Testis (tissue), 3 donors: ENCODE results near the gene FOXI1. TPM values are rescaled to one million over a fixed set of nuclear protein-coding genes. Genes with fewer than 3 reads are reported as not detected.

Experiments used
- DNase-seq: peaks from one replicate; pipeline ENCODE4 v3.0.0-alpha.2; 2019
- H3K27ac ChIP-seq, 2 donors: fragments of 200-600 bp; sonication (generic); one replicate each; pipeline ENCODE4 v1.5.1; 2019
- H3K27me3 ChIP-seq: fragments of 200-600 bp; sonication (generic); one replicate; pipeline ENCODE4 v1.5.1; 2019
- H3K36me3 ChIP-seq: fragments of 200-600 bp; sonication (generic); one replicate; pipeline ENCODE4 v1.5.1; 2017; ENCODE audit warnings: low read depth; ENCODE audit errors: missing control alignments
- H3K4me1 ChIP-seq: fragments of 200-600 bp; sonication (generic); one replicate; pipeline ENCODE4 v1.5.1; 2019
- H3K4me3 ChIP-seq, 2 donors: fragments of 200-600 bp; sonication (generic); one replicate each; pipeline ENCODE4 v1.5.1; 2017 to 2019
- H3K9me3 ChIP-seq: fragments of 200-600 bp; sonication (generic); one replicate; pipeline ENCODE4 v1.5.1; 2017
- CTCF ChIP-seq, 3 experiments: fragments of 450-650 bp in 2 of 3; fragments of 200-600 bp in 1 of 3; sonication (generic) in 1 of 3; IDR thresholded peaks; one replicate each; pipeline ENCODE4 v1.5.1; 2016 to 2019; ENCODE audit warnings: antibody characterized with exemption in 3 of 3, mild to moderate bottlenecking in 2 of 3, moderate library complexity in 1 of 3
- POLR2A ChIP-seq: fragments of 450-650 bp; IDR thresholded peaks from one replicate; pipeline ENCODE4 v1.6.1; 2017; ENCODE audit warnings: antibody characterized with exemption, mild to moderate bottlenecking, moderate library complexity
- WGBS, 2 donors: methylation state at CpG; one replicate each; pipeline ENCODE4 v1.1.5; 2018; 5-methylcytosine and 5-hydroxymethylcytosine counted together
- intact Hi-C: fragments of 100-400 bp; cut with DNase I; formaldehyde crosslinking; loops from one replicate; pipeline ENCODE4 v1.15.1; 2023; ENCODE audit warnings: low total_unique reads
- polyA plus RNA-seq: library from polyadenylated mRNA; stranded (reverse); fragments of 350-450 nt; fragmentation: Illumina TruSeq; extraction: RNeasy Lipid Tissue Mini Kit (QIAGEN cat#74804); gene quantifications from one replicate; pipeline ENCODE4 v1.2.3, GENCODE V29; 2014; ENCODE audit warnings: low read depth, low replicate concordance; ENCODE audit not compliant: insufficient read depth
- total RNA-seq, 2 donors: library from RNA; depleted of rRNA; stranded (reverse); fragments of >200 nt; gene quantifications; one replicate each; pipeline ENCODE4 v1.2.3, GENCODE V29; 2016

Gene FOXI1
- total and polyA plus RNA-seq, 3 donors from 2014 or later: 0.19 to 0.26 TPM; not detected in 1

GRCh38 chr5:170143710-170144109, 38.0 kb downstream of the FOXI1 start:
- Histone ChIP-seq H3K27me3 (no peaks in the 10 kb centered on the region), H3K4me1 (no peaks in the 10 kb centered on the region), H3K4me3 (no peak overlapping the region), H3K9me3 (no peaks in the 10 kb centered on the region), H3K27ac (no peak overlapping the region), H3K36me3 (no peaks in the 10 kb centered on the region)
- no peak for DNase-seq
- 89 to 90% methylated on average over 2 of the region's 2 CpGs for WGBS, 2 donors
- intact Hi-C loops: no loop called here
- TF ChIP-seq POLR2A: no peak
- TF ChIP-seq CTCF (IDR thresholded peaks at IDR 0.05): no peak

- TF ChIP-seq POLR2A: no peak
- no peak for TF ChIP-seq CTCF (IDR thresholded peaks at IDR 0.05)
- Histone ChIP-seq H3K36me3 (no peaks in the 10 kb centered on the region), H3K27ac (no peak overlapping the region), H3K4me3 (no peak overlapping the region), H3K4me1 (no peaks in the 10 kb centered on the region), H3K9me3 (no peaks in the 10 kb centered on the region), H3K27me3 (no peaks in the 10 kb centered on the region)
- no peak for DNase-seq
- 92 to 96% methylated on average over 10 to 11 of the region's 11 CpGs for WGBS, 2 donors
- intact Hi-C loops: no loop called here
Observed at GRCh38 chr5:170144286-170145023, 38.8 kb downstream of the FOXI1 start.

- DNase-seq: no peak
- Histone ChIP-seq H3K27ac (no peak overlapping the region), H3K4me3 (no peak overlapping the region), H3K36me3 (no peaks in the 10 kb centered on the region), H3K4me1 (no peaks in the 10 kb centered on the region), H3K9me3 (no peaks in the 10 kb centered on the region), H3K27me3 (no peaks in the 10 kb centered on the region)
- intact Hi-C loops: no loop called here
- 75 to 81% methylated on average over 4 of the region's 4 CpGs for WGBS, 2 donors
- TF ChIP-seq CTCF (IDR thresholded peaks at IDR 0.05) (no peak), POLR2A (no peak)
Observed at GRCh38 chr5:170145462-170145861, 39.8 kb downstream of the FOXI1 start.

- 94 to 96% methylated on average over 12 of the region's 12 CpGs for WGBS, 2 donors
- H3K27me3 ChIP-seq: no peaks in the 10 kb centered on the region
- intact Hi-C loops: no loop called here
Observed at GRCh38 chr5:170147051-170147752, 41.5 kb downstream of the FOXI1 start.

More at GRCh38 chr5:170147051-170147752, 41.5 kb downstream of the FOXI1 start:
- no peaks in the 10 kb centered on the region for H3K36me3 ChIP-seq
- H3K4me3 ChIP-seq: no peak overlapping the region
- TF ChIP-seq POLR2A (no peak), CTCF (IDR thresholded peaks at IDR 0.05) (no peak)
- peaks cover 6% of the 10 kb centered on the region for H3K4me1 ChIP-seq
- DNase-seq: no peak
- no peaks in the 10 kb centered on the region for H3K9me3 ChIP-seq
- no peak overlapping the region for H3K27ac ChIP-seq
